ENCODE measurements around the gene TMTC1.

TMTC1 gene

DNA sequence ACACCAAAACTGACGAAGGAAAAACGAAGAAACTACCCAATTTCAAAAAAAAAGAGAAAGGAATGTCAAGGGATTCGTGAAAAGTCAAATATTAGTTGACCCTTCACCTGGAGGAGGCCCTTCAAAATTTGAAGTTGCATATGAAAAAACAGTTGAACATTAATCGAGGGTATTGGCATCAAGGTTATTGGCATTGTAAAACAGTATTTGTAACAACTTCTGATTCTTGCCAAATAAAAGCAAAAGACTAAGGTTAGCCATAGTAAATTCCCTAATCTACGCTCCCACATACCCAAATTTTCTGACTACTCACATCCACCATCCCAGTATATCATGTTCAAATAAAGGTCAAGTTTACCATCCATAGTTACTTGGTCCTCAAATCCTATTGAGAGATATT lies 118.6 kb downstream of the TMTC1 start:
- TF ChIP-seq GATA2 (IDR thresholded peaks at IDR 0.05; ENCODE audit: low read depth, low read length), result no peak
- TF ChIP-seq GATA3 (IDR thresholded peaks at IDR 0.05; ENCODE audit: low read depth, low read length), result no peak

DNA sequence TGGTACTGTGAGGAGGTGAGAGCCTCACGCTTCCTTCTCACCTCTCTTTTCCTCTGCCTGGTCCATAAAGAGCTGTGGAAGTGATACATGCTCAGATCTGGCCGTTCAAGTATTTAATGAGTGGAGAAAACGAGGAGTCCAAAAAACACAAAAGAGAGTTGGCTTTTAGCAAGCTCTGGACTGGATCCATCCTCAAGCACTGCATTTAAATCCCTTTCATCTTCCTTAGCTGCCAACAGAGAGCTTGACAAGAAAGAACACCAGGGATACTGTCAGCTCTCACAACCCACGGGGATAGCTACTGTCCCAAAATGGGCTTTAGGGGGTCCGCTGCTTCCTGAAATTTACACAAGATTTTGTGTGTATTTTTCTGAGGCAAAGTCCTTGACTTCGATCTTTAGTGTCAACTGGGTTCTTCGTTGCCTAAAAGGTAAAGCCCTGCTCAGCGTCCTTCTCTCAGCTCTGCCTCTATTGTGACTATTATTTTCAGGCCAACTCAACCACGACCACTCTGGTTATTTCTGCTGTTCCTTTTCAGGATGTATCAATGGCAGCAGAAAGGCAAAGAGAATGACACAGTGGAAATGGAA lies 120.9 kb downstream of the TMTC1 start:
- TF ChIP-seq GATA2 (IDR thresholded peaks at IDR 0.05; ENCODE audit: low read depth, low read length), result no peak
- no peak for TF ChIP-seq GATA3 (IDR thresholded peaks at IDR 0.05; ENCODE audit: low read depth, low read length)

- no peak for TF ChIP-seq GATA3 (IDR thresholded peaks at IDR 0.05; ENCODE audit: low read depth, low read length)
- no peak for TF ChIP-seq GATA2 (IDR thresholded peaks at IDR 0.05; ENCODE audit: low read depth, low read length)
Observed at GRCh38 chr12:29660847-29661246, 122.9 kb downstream of the TMTC1 start.

GRCh38 chr12:29656762-29657538 lies 126.8 kb downstream of the TMTC1 start:
- no peak for TF ChIP-seq GATA2 (IDR thresholded peaks at IDR 0.05; ENCODE audit: low read depth, low read length)
- no peak for TF ChIP-seq GATA3 (IDR thresholded peaks at IDR 0.05; ENCODE audit: low read depth, low read length)

GRCh38 chr12:29655861-29656260 lies 127.9 kb downstream of the TMTC1 start:
- TF ChIP-seq GATA2 (IDR thresholded peaks at IDR 0.05; ENCODE audit: low read depth, low read length) (no peak), GATA3 (IDR thresholded peaks at IDR 0.05; ENCODE audit: low read depth, low read length) (no peak)

DNA sequence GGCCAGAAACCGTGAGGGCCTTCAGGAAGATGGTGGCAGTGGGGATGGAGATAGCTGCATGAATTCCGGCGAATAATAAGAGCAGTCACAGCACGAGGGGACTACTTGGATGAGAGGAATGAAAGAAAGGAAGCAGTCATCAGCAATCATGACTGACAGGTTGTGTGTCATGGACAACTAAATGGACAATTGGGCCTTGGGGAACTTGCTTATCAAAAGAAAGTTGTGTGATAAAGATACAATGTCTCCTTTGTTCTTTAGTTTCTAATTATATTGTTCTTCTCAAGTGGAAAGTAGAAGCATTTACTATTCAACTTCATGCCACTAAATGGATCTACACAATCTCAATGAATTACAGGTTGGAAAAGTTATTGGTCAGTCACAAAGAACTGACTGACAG lies 130.5 kb downstream of the TMTC1 start:
- TF ChIP-seq GATA2 (IDR thresholded peaks at IDR 0.05; ENCODE audit: low read depth, low read length), result no peak
- no peak for TF ChIP-seq GATA3 (IDR thresholded peaks at IDR 0.05; ENCODE audit: low read depth, low read length)

- no peak for TF ChIP-seq GATA3 (IDR thresholded peaks at IDR 0.05; ENCODE audit: low read depth, low read length)
- TF ChIP-seq GATA2 (IDR thresholded peaks at IDR 0.05; ENCODE audit: low read depth, low read length), result no peak
Observed at GRCh38 chr12:29650371-29650770, 133.4 kb downstream of the TMTC1 start.

DNA sequence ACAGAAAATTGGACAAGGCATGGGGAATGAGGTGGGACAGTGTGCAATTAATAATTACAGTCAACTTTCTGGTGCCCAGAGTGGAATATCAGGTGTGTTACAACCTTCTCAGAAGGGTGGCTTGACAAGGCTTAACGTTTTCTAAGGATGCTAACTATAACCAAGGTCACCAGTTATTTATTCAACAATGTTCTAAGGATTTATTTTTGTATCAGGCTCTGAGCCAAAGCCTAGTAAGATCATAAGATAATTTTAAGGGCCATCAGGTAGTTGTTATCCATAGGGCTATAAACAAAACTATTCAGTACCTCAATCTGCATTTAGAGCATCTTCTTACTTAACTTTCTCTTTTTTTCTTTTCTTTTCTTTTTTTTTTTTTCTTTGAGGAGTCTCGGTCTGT lies 134.0 kb downstream of the TMTC1 start:
- TF ChIP-seq GATA2 (IDR thresholded peaks at IDR 0.05; ENCODE audit: low read depth, low read length) (no peak), GATA3 (IDR thresholded peaks at IDR 0.05; ENCODE audit: low read depth, low read length) (no peak)

GRCh38 chr12:29644536-29645162 lies 139.1 kb downstream of the TMTC1 start:
- no peak for TF ChIP-seq GATA2 (IDR thresholded peaks at IDR 0.05; ENCODE audit: low read depth, low read length)
- TF ChIP-seq GATA3 (IDR thresholded peaks at IDR 0.05; ENCODE audit: low read depth, low read length), result no peak

DNA sequence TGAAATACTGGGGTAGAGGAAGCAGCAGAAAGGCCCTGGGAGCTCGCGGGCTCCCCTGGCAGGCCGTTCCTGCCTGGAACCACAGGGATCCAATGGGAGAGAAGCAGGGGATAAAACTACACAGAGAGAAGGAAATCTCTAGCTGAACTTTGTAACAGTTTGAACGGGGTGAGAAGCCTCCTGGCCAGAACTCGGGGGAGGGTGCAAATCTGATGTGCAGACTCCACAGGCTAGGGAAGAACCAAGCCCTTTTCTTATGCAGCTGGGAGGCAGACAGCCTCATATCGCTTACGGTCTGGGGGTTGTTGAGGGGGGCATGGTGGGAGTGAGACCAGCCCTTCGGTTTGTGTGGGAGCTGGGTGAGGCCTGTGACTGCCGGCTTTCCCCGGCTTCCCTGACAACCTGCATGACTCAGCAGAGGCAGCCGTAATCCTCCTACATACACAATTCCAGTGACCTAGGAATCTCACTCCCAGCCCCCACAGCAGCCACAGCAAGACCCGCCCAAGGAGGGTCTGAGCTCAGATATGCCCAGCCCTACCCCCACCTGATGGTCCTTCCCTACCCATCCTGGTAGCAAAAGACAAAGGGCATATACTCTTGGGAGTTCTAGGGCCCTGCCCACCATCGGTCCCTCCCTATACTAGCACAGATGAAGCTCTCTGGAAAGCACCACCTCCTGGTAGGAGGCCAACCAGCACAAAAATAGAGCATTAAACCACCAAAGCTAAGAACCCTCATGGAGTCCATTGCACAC lies 143.0 kb downstream of the TMTC1 start:
- TF ChIP-seq GATA2 (IDR thresholded peaks at IDR 0.05; ENCODE audit: low read depth, low read length) (no peak), GATA3 (IDR thresholded peaks at IDR 0.05; ENCODE audit: low read depth, low read length) (no peak)

GRCh38 chr12:29639893-29640495 lies 143.7 kb downstream of the TMTC1 start:
- TF ChIP-seq GATA3 (IDR thresholded peaks at IDR 0.05; ENCODE audit: low read depth, low read length), result no peak
- no peak for TF ChIP-seq GATA2 (IDR thresholded peaks at IDR 0.05; ENCODE audit: low read depth, low read length)

- TF ChIP-seq GATA2 (IDR thresholded peaks at IDR 0.05; ENCODE audit: low read depth, low read length) (no peak), GATA3 (IDR thresholded peaks at IDR 0.05; ENCODE audit: low read depth, low read length) (no peak)
Observed at GRCh38 chr12:29638528-29638927, 145.2 kb downstream of the TMTC1 start.

- TF ChIP-seq GATA3 (IDR thresholded peaks at IDR 0.05; ENCODE audit: low read depth, low read length) (no peak), GATA2 (IDR thresholded peaks at IDR 0.05; ENCODE audit: low read depth, low read length) (no peak)
Observed at GRCh38 chr12:29634057-29634456, 149.7 kb downstream of the TMTC1 start.

- no peak for TF ChIP-seq GATA2 (IDR thresholded peaks at IDR 0.05; ENCODE audit: low read depth, low read length)
- no peak for TF ChIP-seq GATA3 (IDR thresholded peaks at IDR 0.05; ENCODE audit: low read depth, low read length)
Observed at GRCh38 chr12:29627221-29627620, 156.5 kb downstream of the TMTC1 start.

Measured in SH-SY5Y (cell line).